A549 (cell line): ENCODE data around the gene UBAP1.
"Not testable (repeated sequence)": the region's sequence is repeated elsewhere in the genome, so short reads cannot be mapped to it uniquely, and the experiment has no call there.

Experiments
- EP300 ChIP-seq, 2 experiments: fragments of >200 bp; sonication (Bioruptor Twin); formaldehyde crosslinking; IDR thresholded peaks; 2 replicates in 1 of 2; 3 replicates in 1 of 2; pipeline ENCODE4 v1.6.1; 2016 to 2017
- TF ChIP-seq, protein P1 (sequence below): fragments of >200 bp; sonication (Bioruptor Twin); formaldehyde crosslinking; IDR thresholded peaks from 3 replicates; pipeline ENCODE4 v1.5.1; 2016

DNA sequence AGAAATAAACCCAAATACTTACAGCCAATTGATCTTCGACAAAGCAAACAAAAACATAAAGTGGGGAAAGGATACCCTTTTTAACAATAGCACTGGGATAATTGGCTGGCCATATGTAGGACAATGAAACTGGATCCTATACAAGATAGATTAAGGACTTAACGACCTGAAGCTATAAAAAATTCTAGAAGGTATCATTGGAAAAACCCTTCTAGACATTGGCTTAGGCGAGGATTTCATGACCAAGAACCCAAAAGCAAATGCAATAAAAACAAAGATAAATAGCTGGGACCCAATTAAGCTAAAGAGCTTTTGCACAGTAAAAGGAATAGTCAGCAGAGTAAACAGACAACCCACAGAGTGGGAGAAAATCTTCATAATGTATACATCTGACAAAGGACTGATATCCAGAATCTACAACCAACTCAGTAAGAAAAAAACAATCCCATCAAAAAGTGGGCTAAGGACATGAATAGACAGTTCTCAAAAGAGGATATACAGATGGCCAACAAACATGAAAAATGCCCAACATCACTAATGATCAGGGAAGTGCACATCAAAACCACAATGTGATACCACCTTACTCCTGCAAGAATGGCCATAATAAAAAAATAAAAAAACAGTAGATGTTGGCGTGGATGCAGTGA, 35.6 kb downstream of the UBAP1 start:
- TF ChIP-seq, protein P1, sequence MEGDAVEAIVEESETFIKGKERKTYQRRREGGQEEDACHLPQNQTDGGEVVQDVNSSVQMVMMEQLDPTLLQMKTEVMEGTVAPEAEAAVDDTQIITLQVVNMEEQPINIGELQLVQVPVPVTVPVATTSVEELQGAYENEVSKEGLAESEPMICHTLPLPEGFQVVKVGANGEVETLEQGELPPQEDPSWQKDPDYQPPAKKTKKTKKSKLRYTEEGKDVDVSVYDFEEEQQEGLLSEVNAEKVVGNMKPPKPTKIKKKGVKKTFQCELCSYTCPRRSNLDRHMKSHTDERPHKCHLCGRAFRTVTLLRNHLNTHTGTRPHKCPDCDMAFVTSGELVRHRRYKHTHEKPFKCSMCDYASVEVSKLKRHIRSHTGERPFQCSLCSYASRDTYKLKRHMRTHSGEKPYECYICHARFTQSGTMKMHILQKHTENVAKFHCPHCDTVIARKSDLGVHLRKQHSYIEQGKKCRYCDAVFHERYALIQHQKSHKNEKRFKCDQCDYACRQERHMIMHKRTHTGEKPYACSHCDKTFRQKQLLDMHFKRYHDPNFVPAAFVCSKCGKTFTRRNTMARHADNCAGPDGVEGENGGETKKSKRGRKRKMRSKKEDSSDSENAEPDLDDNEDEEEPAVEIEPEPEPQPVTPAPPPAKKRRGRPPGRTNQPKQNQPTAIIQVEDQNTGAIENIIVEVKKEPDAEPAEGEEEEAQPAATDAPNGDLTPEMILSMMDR: not testable (repeated sequence)
- not testable (repeated sequence) for TF ChIP-seq EP300 (IDR thresholded peaks at IDR 0.05)
